ENCODE measurements around the gene MRTFB. TPM values are rescaled to one million over a fixed set of nuclear protein-coding genes. Genes with fewer than 3 reads are reported as not detected.

MRTFB gene
- total RNA-seq, 1 experiment from 2014 or later = 90.5 TPM

DNA sequence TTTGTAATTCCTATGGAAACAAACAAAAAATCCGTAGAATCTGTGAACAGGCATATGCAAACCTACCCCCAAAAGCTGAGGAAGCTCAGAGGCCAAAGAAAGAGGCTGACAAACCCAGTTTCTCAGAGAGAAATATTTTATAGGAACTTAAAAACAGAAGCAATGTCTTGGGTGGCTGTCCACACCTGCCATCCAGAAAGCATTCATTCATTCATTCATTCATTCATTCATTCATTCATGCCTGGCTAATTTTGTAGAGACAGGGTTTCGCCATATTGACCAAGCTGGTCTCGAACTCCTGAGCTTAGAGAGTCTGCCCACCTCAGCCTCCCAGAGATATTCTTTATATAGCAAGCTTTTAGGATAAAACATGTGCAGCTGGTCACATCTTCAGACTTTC lies 154.3 kb downstream of the MRTFB start:
- in situ Hi-C loops (cut with HindIII; ENCODE audit: low pct_unique_long_range_greater_than_20kb, low sequenced_read_pairs) = loop anchor here (25.0 kb wide), 1 partner anchor 288 kb away; no protein-coding TSS in a partner anchor
- Histone ChIP-seq H3K27ac (ENCODE audit: low read length) (no peak overlapping the region), H3K9me3 (ENCODE audit: control insufficient read depth, insufficient read depth, low read depth, low read length) (no peaks in the 10 kb centered on the region), H3K27me3 (ENCODE audit: control insufficient read depth, insufficient read depth, low read length) (no peaks in the 10 kb centered on the region), H3K4me3 (ENCODE audit: low read depth in 2 of 2, low read length in 2 of 2) (no peak overlapping the region), H3K36me3 (ENCODE audit: control insufficient read depth, insufficient read depth, low read length) (no peaks in the 10 kb centered on the region), H3K4me1 (ENCODE audit: control insufficient read depth, insufficient read depth, low read length) (no peaks in the 10 kb centered on the region)
- intact Hi-C loops (cut with micrococcal nuclease; ENCODE audit: unreplicated experiment) = no loop called here
- CTCF ChIA-PET = no interaction called here
- no peak for ATAC-seq
- no TSS peak for BruUV-seq (replicated peaks)
- TF ChIP-seq, protein P1, sequence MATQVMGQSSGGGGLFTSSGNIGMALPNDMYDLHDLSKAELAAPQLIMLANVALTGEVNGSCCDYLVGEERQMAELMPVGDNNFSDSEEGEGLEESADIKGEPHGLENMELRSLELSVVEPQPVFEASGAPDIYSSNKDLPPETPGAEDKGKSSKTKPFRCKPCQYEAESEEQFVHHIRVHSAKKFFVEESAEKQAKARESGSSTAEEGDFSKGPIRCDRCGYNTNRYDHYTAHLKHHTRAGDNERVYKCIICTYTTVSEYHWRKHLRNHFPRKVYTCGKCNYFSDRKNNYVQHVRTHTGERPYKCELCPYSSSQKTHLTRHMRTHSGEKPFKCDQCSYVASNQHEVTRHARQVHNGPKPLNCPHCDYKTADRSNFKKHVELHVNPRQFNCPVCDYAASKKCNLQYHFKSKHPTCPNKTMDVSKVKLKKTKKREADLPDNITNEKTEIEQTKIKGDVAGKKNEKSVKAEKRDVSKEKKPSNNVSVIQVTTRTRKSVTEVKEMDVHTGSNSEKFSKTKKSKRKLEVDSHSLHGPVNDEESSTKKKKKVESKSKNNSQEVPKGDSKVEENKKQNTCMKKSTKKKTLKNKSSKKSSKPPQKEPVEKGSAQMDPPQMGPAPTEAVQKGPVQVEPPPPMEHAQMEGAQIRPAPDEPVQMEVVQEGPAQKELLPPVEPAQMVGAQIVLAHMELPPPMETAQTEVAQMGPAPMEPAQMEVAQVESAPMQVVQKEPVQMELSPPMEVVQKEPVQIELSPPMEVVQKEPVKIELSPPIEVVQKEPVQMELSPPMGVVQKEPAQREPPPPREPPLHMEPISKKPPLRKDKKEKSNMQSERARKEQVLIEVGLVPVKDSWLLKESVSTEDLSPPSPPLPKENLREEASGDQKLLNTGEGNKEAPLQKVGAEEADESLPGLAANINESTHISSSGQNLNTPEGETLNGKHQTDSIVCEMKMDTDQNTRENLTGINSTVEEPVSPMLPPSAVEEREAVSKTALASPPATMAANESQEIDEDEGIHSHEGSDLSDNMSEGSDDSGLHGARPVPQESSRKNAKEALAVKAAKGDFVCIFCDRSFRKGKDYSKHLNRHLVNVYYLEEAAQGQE (IDR thresholded peaks at IDR 0.05; ENCODE audit: insufficient read depth in 1 of 2, low read depth in 2 of 2, low read length in 1 of 2) = no peak
- TF ChIP-seq TCF7L2 (IDR thresholded peaks at IDR 0.05; ENCODE audit: low read depth, low read length) (no peak), POLR2AphosphoS5 (IDR thresholded peaks at IDR 0.05; ENCODE audit: low read depth, low read length) (no peak), SIN3A (IDR thresholded peaks at IDR 0.05; ENCODE audit: borderline replicate concordance, insufficient read depth, low read depth, low read length) (no peak)
- TF ChIP-seq, protein P2, sequence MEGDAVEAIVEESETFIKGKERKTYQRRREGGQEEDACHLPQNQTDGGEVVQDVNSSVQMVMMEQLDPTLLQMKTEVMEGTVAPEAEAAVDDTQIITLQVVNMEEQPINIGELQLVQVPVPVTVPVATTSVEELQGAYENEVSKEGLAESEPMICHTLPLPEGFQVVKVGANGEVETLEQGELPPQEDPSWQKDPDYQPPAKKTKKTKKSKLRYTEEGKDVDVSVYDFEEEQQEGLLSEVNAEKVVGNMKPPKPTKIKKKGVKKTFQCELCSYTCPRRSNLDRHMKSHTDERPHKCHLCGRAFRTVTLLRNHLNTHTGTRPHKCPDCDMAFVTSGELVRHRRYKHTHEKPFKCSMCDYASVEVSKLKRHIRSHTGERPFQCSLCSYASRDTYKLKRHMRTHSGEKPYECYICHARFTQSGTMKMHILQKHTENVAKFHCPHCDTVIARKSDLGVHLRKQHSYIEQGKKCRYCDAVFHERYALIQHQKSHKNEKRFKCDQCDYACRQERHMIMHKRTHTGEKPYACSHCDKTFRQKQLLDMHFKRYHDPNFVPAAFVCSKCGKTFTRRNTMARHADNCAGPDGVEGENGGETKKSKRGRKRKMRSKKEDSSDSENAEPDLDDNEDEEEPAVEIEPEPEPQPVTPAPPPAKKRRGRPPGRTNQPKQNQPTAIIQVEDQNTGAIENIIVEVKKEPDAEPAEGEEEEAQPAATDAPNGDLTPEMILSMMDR (IDR thresholded peaks at IDR 0.05) = no peak
- POLR2A ChIA-PET = no interaction called here
- DNase-seq (ENCODE audit: low read depth, low spot score) = no peak

GRCh38 chr16:14232106-14232864 lies 161.2 kb downstream of the MRTFB start:
- ATAC-seq (no peak), DNase-seq (ENCODE audit: low read depth, low spot score) (no peak)
- H3K9me3 ChIP-seq (ENCODE audit: control insufficient read depth, insufficient read depth, low read depth, low read length) = no peaks in the 10 kb centered on the region
- no peaks in the 10 kb centered on the region for H3K4me1 ChIP-seq (ENCODE audit: control insufficient read depth, insufficient read depth, low read length)
- no peak overlapping the region for H3K27ac ChIP-seq (ENCODE audit: low read length)
- CTCF ChIA-PET = no interaction called here
- no peak overlapping the region for H3K4me3 ChIP-seq (ENCODE audit: low read depth in 2 of 2, low read length in 2 of 2)
- intact Hi-C loops (cut with micrococcal nuclease; ENCODE audit: unreplicated experiment) = no loop called here
- no peak for TF ChIP-seq SIN3A (IDR thresholded peaks at IDR 0.05; ENCODE audit: borderline replicate concordance, insufficient read depth, low read depth, low read length)
- H3K36me3 ChIP-seq (ENCODE audit: control insufficient read depth, insufficient read depth, low read length) = peaks cover 3% of the 10 kb centered on the region; the same call in 1 of the 2 replicates
- POLR2A ChIA-PET = no interaction called here
- in situ Hi-C loops (cut with HindIII; ENCODE audit: low pct_unique_long_range_greater_than_20kb, low sequenced_read_pairs) = loop anchor here (25.0 kb wide), 1 partner anchor 295 kb away; no protein-coding TSS in a partner anchor
- H3K27me3 ChIP-seq (ENCODE audit: control insufficient read depth, insufficient read depth, low read length) = no peaks in the 10 kb centered on the region
- no TSS peak for BruUV-seq (replicated peaks)

DNA sequence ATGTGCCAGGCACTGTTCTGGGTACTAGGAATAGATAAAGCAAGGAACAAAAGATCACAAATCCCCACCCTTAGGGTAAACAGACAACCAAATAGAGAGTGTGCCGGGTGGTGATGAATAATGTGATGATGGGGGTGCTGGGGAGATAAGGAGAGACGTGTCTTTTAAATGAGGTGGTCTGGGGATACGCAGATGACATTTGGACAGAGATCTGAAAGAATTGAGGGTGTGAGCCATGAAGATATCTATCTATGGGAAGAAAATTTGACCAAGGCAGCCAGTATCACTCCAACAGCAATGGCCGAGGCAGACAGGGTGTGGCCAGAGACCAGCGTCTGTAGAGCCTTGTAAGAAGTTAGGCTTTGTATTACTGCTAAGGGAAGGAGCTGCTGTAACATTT lies 165.3 kb downstream of the MRTFB start:
- Histone ChIP-seq H3K27ac (ENCODE audit: low read length) (no peak overlapping the region), H3K36me3 (ENCODE audit: control insufficient read depth, insufficient read depth, low read length) (peaks cover 8% of the 10 kb centered on the region; the same call in 1 of the 2 replicates), H3K4me1 (ENCODE audit: control insufficient read depth, insufficient read depth, low read length) (no peaks in the 10 kb centered on the region), H3K27me3 (ENCODE audit: control insufficient read depth, insufficient read depth, low read length) (no peaks in the 10 kb centered on the region), H3K9me3 (ENCODE audit: control insufficient read depth, insufficient read depth, low read depth, low read length) (no peaks in the 10 kb centered on the region), H3K4me3 (ENCODE audit: low read depth in 2 of 2, low read length in 2 of 2) (no peak overlapping the region)
- POLR2A ChIA-PET = interaction anchor here (0.6 kb wide), 1 partner anchor 10 kb away, joined by 4 read pairs; no protein-coding TSS in a partner anchor
- BruUV-seq (replicated peaks) = no TSS peak
- in situ Hi-C loops (cut with HindIII; ENCODE audit: low pct_unique_long_range_greater_than_20kb, low sequenced_read_pairs) (loop anchor here (25.0 kb wide), 1 partner anchor 299 kb away; no protein-coding TSS in a partner anchor), intact Hi-C loops (cut with micrococcal nuclease; ENCODE audit: unreplicated experiment) (no loop called here)
- no peak for TF ChIP-seq POLR2AphosphoS5 (IDR thresholded peaks at IDR 0.05; ENCODE audit: low read depth, low read length)
- no peak for TF ChIP-seq SIN3A (IDR thresholded peaks at IDR 0.05; ENCODE audit: borderline replicate concordance, insufficient read depth, low read depth, low read length)
- TF ChIP-seq, protein P1 (IDR thresholded peaks at IDR 0.05; ENCODE audit: insufficient read depth in 1 of 2, low read depth in 2 of 2, low read length in 1 of 2) = no peak
- no peak for TF ChIP-seq TCF7L2 (IDR thresholded peaks at IDR 0.05; ENCODE audit: low read depth, low read length)
- TF ChIP-seq, protein P2 (IDR thresholded peaks at IDR 0.05) = no peak
- CTCF ChIA-PET = no interaction called here
- DNase-seq (ENCODE audit: low read depth, low spot score) (no peak), ATAC-seq (no peak)
